IMR-90 (cell line): ENCODE results near the gene RYR3. TPM values are rescaled to one million over a fixed set of nuclear protein-coding genes. Genes with fewer than 3 reads are reported as not detected.

Experiments
- ATAC-seq: fragments of 200-7000 bp; cut with Tn5 transposase; 2 replicates; pipeline ENCODE4 v1.9.1; 2020; ENCODE audit warnings: low read depth, mild to moderate bottlenecking, moderate library complexity
- BruUV-seq: library from RNA; stranded (reverse); fragments of 400-500 nt; replicated peaks from 2 replicates; lab custom pipeline; 2021; lab: Mats Ljungman, UMichigan
- CTCF ChIA-PET: fragments of 300-600 bp; formaldehyde crosslinking; extraction: SDS; loops from one replicate; lab custom pipeline; 2021; ENCODE audit warnings: antibody characterized with exemption; lab: Yijun Ruan, JAX
- POLR2A ChIA-PET: fragments of 300-600 bp; sonication (Branson Sonifier 250); formaldehyde crosslinking; loops from one replicate; lab custom pipeline; 2022; ENCODE audit warnings: antibody characterized with exemption; ENCODE audit not compliant: unreplicated experiment; lab: Charles Lee
- DNase-seq: peaks from one replicate; pipeline ENCODE4 v3.0.0; 2013
- H2AFZ ChIP-seq: replicated peaks from 2 replicates; pipeline ENCODE3; 2013; ENCODE audit warnings: low read length, mild to moderate bottlenecking; ENCODE audit not compliant: poor library complexity
- H2AK5ac ChIP-seq: 2 replicates; pipeline ENCODE4 v1.6.1; 2013; ENCODE audit warnings: low read depth, low read length, inconsistent platforms
- H2AK9ac ChIP-seq: replicated peaks from 2 replicates; pipeline ENCODE3; 2013; ENCODE audit warnings: mild to moderate bottlenecking, low read depth, low read length, moderate library complexity; ENCODE audit not compliant: poor library complexity
- H2BK120ac ChIP-seq: 2 replicates; pipeline ENCODE4 v1.6.1; 2013; ENCODE audit warnings: low read depth, low read length, inconsistent platforms
- H2BK15ac ChIP-seq: 3 replicates; pipeline ENCODE4 v1.6.1; 2013; ENCODE audit warnings: low read depth, low read length, inconsistent platforms
- H2BK20ac ChIP-seq: 2 replicates; pipeline ENCODE4 v1.6.1; 2013; ENCODE audit warnings: low read depth, mild to moderate bottlenecking, inconsistent platforms, low read length, moderate library complexity
- H2BK5ac ChIP-seq: 2 replicates; pipeline ENCODE4 v1.6.1; 2013; ENCODE audit warnings: mild to moderate bottlenecking, low read depth, low read length, inconsistent platforms; ENCODE audit not compliant: poor library complexity, severe bottlenecking
- H3K14ac ChIP-seq: replicated peaks from 2 replicates; pipeline ENCODE4 v1.6.1; 2013; ENCODE audit warnings: low read depth, low read length, inconsistent platforms
- H3K18ac ChIP-seq: 2 replicates; pipeline ENCODE4 v1.6.1; 2013; ENCODE audit warnings: low read depth, low read length, control low read depth
- H3K23ac ChIP-seq: 2 replicates; pipeline ENCODE4 v1.6.1; 2013; ENCODE audit warnings: low read depth, low read length, inconsistent platforms
- H3K27ac ChIP-seq: 2 replicates; pipeline ENCODE4 v1.5.1; 2013; ENCODE audit warnings: mild to moderate bottlenecking, control low read depth, low read length; ENCODE audit not compliant: insufficient read depth
- H3K27me3 ChIP-seq: 2 replicates; pipeline ENCODE4 v1.6.1; 2013; ENCODE audit warnings: low read length; ENCODE audit not compliant: control insufficient read depth, insufficient read depth
- H3K36me3 ChIP-seq: 2 replicates; pipeline ENCODE4 v1.6.1; 2013; ENCODE audit warnings: low read length, mixed read lengths; ENCODE audit not compliant: control insufficient read depth, insufficient read depth
- H3K4ac ChIP-seq: 2 replicates; pipeline ENCODE4 v1.6.1; 2013; ENCODE audit warnings: low read depth, low read length, inconsistent platforms
- H3K4me1 ChIP-seq: 2 replicates; pipeline ENCODE4 v1.6.1; 2013; ENCODE audit warnings: low read length, mixed read lengths; ENCODE audit not compliant: control insufficient read depth, insufficient read depth
- H3K4me2 ChIP-seq: 2 replicates; pipeline ENCODE4 v1.6.1; 2013; ENCODE audit warnings: low read depth, mild to moderate bottlenecking, control low read depth, low read length, moderate library complexity
- H3K4me3 ChIP-seq: 2 replicates; pipeline ENCODE4 v1.5.1; 2013; ENCODE audit warnings: low read depth, mild to moderate bottlenecking, control low read depth, low read length, moderate library complexity; ENCODE audit not compliant: insufficient read depth
- H3K56ac ChIP-seq: 2 replicates; pipeline ENCODE4 v1.6.1; 2013; ENCODE audit warnings: low read length, inconsistent platforms; ENCODE audit not compliant: insufficient read depth; ENCODE audit errors: extremely low read depth
- H3K79me1 ChIP-seq, 2 experiments: 2 replicates each; pipeline ENCODE4 v1.6.1; 2013; ENCODE audit warnings: low read length in 2 of 2, inconsistent platforms in 1 of 2, low read depth in 1 of 2
- H3K9ac ChIP-seq: 2 replicates; pipeline ENCODE4 v1.6.1; 2013; ENCODE audit warnings: low read depth, low read length, control low read depth
- H3K9me1 ChIP-seq: 2 replicates; pipeline ENCODE4 v1.6.1; 2013; ENCODE audit warnings: low read length, inconsistent platforms; ENCODE audit not compliant: insufficient read depth
- H3K9me3 ChIP-seq: 2 replicates; pipeline ENCODE4 v1.6.1; 2013; ENCODE audit warnings: low read length; ENCODE audit not compliant: control insufficient read depth, insufficient read depth
- H4K20me1 ChIP-seq: 2 replicates; pipeline ENCODE4 v1.6.1; 2013; ENCODE audit warnings: low read length, inconsistent platforms; ENCODE audit not compliant: insufficient read depth
- H4K5ac ChIP-seq: 2 replicates; pipeline ENCODE4 v1.6.1; 2013; ENCODE audit warnings: mild to moderate bottlenecking, low read depth, low read length, control low read depth
- H4K8ac ChIP-seq, 2 experiments: 2 replicates each; pipeline ENCODE4 v1.6.1; 2013; ENCODE audit warnings: low read depth in 2 of 2, low read length in 2 of 2, control low read depth in 1 of 2, inconsistent platforms in 1 of 2
- H4K91ac ChIP-seq: 2 replicates; pipeline ENCODE4 v1.6.1; 2013; ENCODE audit warnings: low read depth, low read length, inconsistent platforms; ENCODE audit not compliant: insufficient read depth
- BHLHE40 ChIP-seq: fragments of 150-350 bp; IDR thresholded peaks from 2 replicates; pipeline ENCODE4 v1.6.1; 2016; ENCODE audit warnings: mild to moderate bottlenecking, low read depth, low read length
- CEBPB ChIP-seq: IDR thresholded peaks from 2 replicates; pipeline ENCODE4 v1.6.1; 2012; ENCODE audit warnings: low read depth, low read length, improper control_type of control experiment
- CHD1 ChIP-seq: IDR thresholded peaks from 2 replicates; pipeline ENCODE4 v1.6.1; 2012; ENCODE audit warnings: low read depth, low read length, improper control_type of control experiment
- CTCF ChIP-seq: conservative IDR thresholded peaks from 2 replicates; pipeline ENCODE4 v1.5.1; 2012; ENCODE audit warnings: mild to moderate bottlenecking, low read depth, low read length, improper control_type of control experiment
- ELK1 ChIP-seq: fragments of 150-350 bp; IDR thresholded peaks from 2 replicates; pipeline ENCODE4 v1.6.1; 2016; ENCODE audit warnings: low read depth, mild to moderate bottlenecking, low read length, moderate library complexity, borderline replicate concordance
- FOS ChIP-seq: fragments of 150-350 bp; IDR thresholded peaks from 2 replicates; pipeline ENCODE4 v1.6.1; 2016; ENCODE audit warnings: low read depth, low read length
- MAFK ChIP-seq: IDR thresholded peaks from 2 replicates; pipeline ENCODE4 v1.6.1; 2012; ENCODE audit warnings: low read depth, low read length, improper control_type of control experiment
- MAZ ChIP-seq: IDR thresholded peaks from 2 replicates; pipeline ENCODE4 v1.6.1; 2012; ENCODE audit warnings: low read depth, mild to moderate bottlenecking, low read length, improper control_type of control experiment, moderate library complexity, borderline replicate concordance
- MXI1 ChIP-seq: IDR thresholded peaks from 2 replicates; pipeline ENCODE4 v1.6.1; 2012; ENCODE audit warnings: low read depth, mild to moderate bottlenecking, low read length, moderate library complexity, borderline replicate concordance
- NFE2L2 ChIP-seq: fragments of 150-350 bp; IDR thresholded peaks from 2 replicates; pipeline ENCODE4 v1.6.1; 2016; ENCODE audit warnings: low read depth, mild to moderate bottlenecking, low read length
- POLR2A ChIP-seq: IDR thresholded peaks from 2 replicates; pipeline ENCODE4 v1.6.1; 2012; ENCODE audit warnings: mild to moderate bottlenecking, low read depth, low read length
- RAD21 ChIP-seq: IDR thresholded peaks from 2 replicates; pipeline ENCODE4 v1.6.1; 2012; ENCODE audit warnings: low read length, improper control_type of control experiment
- RCOR1 ChIP-seq: IDR thresholded peaks from 2 replicates; pipeline ENCODE4 v1.6.1; 2012; ENCODE audit warnings: mild to moderate bottlenecking, low read length, improper control_type of control experiment; ENCODE audit not compliant: insufficient replicate concordance
- RFX5 ChIP-seq: IDR thresholded peaks from 2 replicates; pipeline ENCODE4 v1.8.0; 2012; ENCODE audit warnings: low read depth, mild to moderate bottlenecking, low read length, moderate library complexity
- SMC3 ChIP-seq: fragments of 150-350 bp; IDR thresholded peaks from 2 replicates; pipeline ENCODE4 v1.6.1; 2016; ENCODE audit warnings: low read depth, mild to moderate bottlenecking, antibody characterized with exemption, low read length, moderate library complexity
- USF2 ChIP-seq: fragments of 150-350 bp; IDR thresholded peaks from 2 replicates; pipeline ENCODE4 v1.6.1; 2017; ENCODE audit warnings: mild to moderate bottlenecking, antibody characterized with exemption, low read length, low read depth
- WGBS, 2 experiments: methylation state at CpG; one replicate each; pipeline versions ENCODE4 v1.1.5 to v1.1.7; 2013; ENCODE audit warnings: missing lambda C conversion rate in 2 of 2; ENCODE audit not compliant: insufficient read length in 1 of 2; ENCODE audit errors: extremely low coverage in 2 of 2; 5-methylcytosine and 5-hydroxymethylcytosine counted together
- dilution Hi-C: fragments of 300-500 bp; cut with HindIII; formaldehyde crosslinking; loops from one replicate; pipeline ENCODE4 v1.14.3; 2018; ENCODE audit warnings: low sequenced_read_pairs; ENCODE audit not compliant: unreplicated experiment
- in situ Hi-C: fragments of 300-500 bp; cut with MboI; formaldehyde crosslinking; loops from 3 replicates; pipeline ENCODE4 v1.14.3; 2019; ENCODE audit warnings: low sequenced_read_pairs, inconsistent platforms, mixed read lengths
- intact Hi-C: fragments of 100-400 bp; cut with micrococcal nuclease; formaldehyde crosslinking; loops from 2 replicates; pipeline ENCODE4 v1.10.0; 2022
- polyA plus RNA-seq, 3 experiments: library from polyadenylated mRNA; depleted of rRNA; stranded (reverse); fragments of >200 nt; gene quantifications; 2 replicates each; pipeline ENCODE4 v1.2.3, GENCODE V29; 2012; ENCODE audit warnings: low replicate concordance in 1 of 3
- total RNA-seq: library from RNA; depleted of rRNA; stranded (reverse); fragments of >200 nt; gene quantifications from 2 replicates; pipeline ENCODE4 v1.2.3, GENCODE V29; 2012

RYR3 gene
- total and polyA plus RNA-seq, 2 of the 4 experiments (the other 2 are of a cell fraction) = 0.18 TPM; not detected in 1

GRCh38 chr15:33678176-33678575, 367.4 kb downstream of the RYR3 start:
- no peak overlapping the region for H3K56ac ChIP-seq
- no peak overlapping the region for H3K14ac ChIP-seq
- no peaks in the 10 kb centered on the region for H3K36me3 ChIP-seq
- no peak for ATAC-seq
- no peak for TF ChIP-seq CEBPB
- no peak for TF ChIP-seq FOS
- TF ChIP-seq MXI1 = no peak
- TF ChIP-seq CTCF = no peak
- TF ChIP-seq SMC3 = no peak
- no peak for TF ChIP-seq RFX5
- TF ChIP-seq USF2 = no peak
- TF ChIP-seq RCOR1 = no peak
- TF ChIP-seq POLR2A = no peak
- no peak for TF ChIP-seq NFE2L2
- no peak for TF ChIP-seq MAZ
- TF ChIP-seq RAD21 = no peak
- TF ChIP-seq CHD1 = no peak
- TF ChIP-seq BHLHE40 = no peak
- no peak for TF ChIP-seq MAFK
- TF ChIP-seq ELK1 = no peak
- H2BK15ac ChIP-seq = no peak overlapping the region
- no peak overlapping the region for H3K9ac ChIP-seq
- H4K5ac ChIP-seq = no peak overlapping the region
- no peak overlapping the region for H2AFZ ChIP-seq
- peaks cover 6% of the 10 kb centered on the region for H3K27me3 ChIP-seq
- no peak overlapping the region for H3K27ac ChIP-seq
- no peaks in the 10 kb centered on the region for H3K9me3 ChIP-seq
- no peak overlapping the region for H2BK120ac ChIP-seq
- no peaks in the 10 kb centered on the region for H3K79me1 ChIP-seq
- no peak for DNase-seq
- in situ Hi-C loops (loop anchor here (25.0 kb wide), 1 partner anchor 616 kb away; no protein-coding TSS in a partner anchor), dilution Hi-C loops (no loop called here), intact Hi-C loops (no loop called here)
- H3K4me1 ChIP-seq = no peaks in the 10 kb centered on the region
- H3K4me3 ChIP-seq = no peak overlapping the region
- H2AK9ac ChIP-seq = no peak overlapping the region
- H2AK5ac ChIP-seq = no peak overlapping the region
- no peak overlapping the region for H2BK5ac ChIP-seq
- no peak overlapping the region for H3K23ac ChIP-seq
- ChIA-PET CTCF (no interaction called here), POLR2A (no interaction called here)
- no TSS peak for BruUV-seq
- H4K8ac ChIP-seq = no peak overlapping the region
- WGBS, 2 experiments = no CpG with 5 or more reads among the region's 3 CpGs
- no peaks in the 10 kb centered on the region for H3K9me1 ChIP-seq
- no peaks in the 10 kb centered on the region for H4K20me1 ChIP-seq
- H4K91ac ChIP-seq = no peak overlapping the region
- no peak overlapping the region for H3K4me2 ChIP-seq
- H3K4ac ChIP-seq = no peak overlapping the region
- H2BK20ac ChIP-seq = no peak overlapping the region
- no peak overlapping the region for H3K18ac ChIP-seq
